ENCODE results near the gene FILIP1L.

GRCh38 chr3:100160521-100160920 lies 46.2 kb upstream of the FILIP1L start:
- TF ChIP-seq CTCF (conservative IDR thresholded peaks at IDR 0.05; ENCODE audit: low read length) (no peak), EZH2phosphoT487 (IDR thresholded peaks at IDR 0.05; ENCODE audit: borderline replicate concordance) (no peak)

Data from Loucy (cell line).